Measurements from ENCODE around the gene PTPRN2.

Gene PTPRN2

GRCh38 chr7:158322616-158323530 is 264.8 kb downstream of the PTPRN2 start:
- H3K4me3 ChIP-seq (ENCODE audit: low read depth, low read length) = no peak overlapping the region
- TF ChIP-seq CTCF (IDR thresholded peaks at IDR 0.05; ENCODE audit: low read depth, low read length) (no peak), MYC (IDR thresholded peaks at IDR 0.05; ENCODE audit: low read depth, low read length) (no peak), POLR2A (IDR thresholded peaks at IDR 0.05; ENCODE audit: extremely low read depth, insufficient read length) (no peak), MAX (IDR thresholded peaks at IDR 0.05; ENCODE audit: low read depth, low read length) (no peak)
- DNase-seq (ENCODE audit: low read depth) = no peak

- no peak for TF ChIP-seq MYC (IDR thresholded peaks at IDR 0.05; ENCODE audit: low read depth, low read length)
- TF ChIP-seq CTCF (IDR thresholded peaks at IDR 0.05; ENCODE audit: low read depth, low read length) = no peak
- no peak for TF ChIP-seq MAX (IDR thresholded peaks at IDR 0.05; ENCODE audit: low read depth, low read length)
- TF ChIP-seq POLR2A (IDR thresholded peaks at IDR 0.05; ENCODE audit: extremely low read depth, insufficient read length) = no peak
- no peak overlapping the region for H3K4me3 ChIP-seq (ENCODE audit: low read depth, low read length)
- no peak for DNase-seq (ENCODE audit: low read depth)
Measured at GRCh38 chr7:158321936-158322615, 265.5 kb downstream of the PTPRN2 start.

GRCh38 chr7:158321056-158321700 is 266.4 kb downstream of the PTPRN2 start:
- TF ChIP-seq MAX (IDR thresholded peaks at IDR 0.05; ENCODE audit: low read depth, low read length) (no peak), POLR2A (IDR thresholded peaks at IDR 0.05; ENCODE audit: extremely low read depth, insufficient read length) (no peak), MYC (IDR thresholded peaks at IDR 0.05; ENCODE audit: low read depth, low read length) (no peak), CTCF (IDR thresholded peaks at IDR 0.05; ENCODE audit: low read depth, low read length) (no peak)
- no peak for DNase-seq (ENCODE audit: low read depth)
- no peak overlapping the region for H3K4me3 ChIP-seq (ENCODE audit: low read depth, low read length)

GRCh38 chr7:158320328-158320727 is 267.3 kb downstream of the PTPRN2 start:
- no peak for DNase-seq (ENCODE audit: low read depth)
- no peak for TF ChIP-seq POLR2A (IDR thresholded peaks at IDR 0.05; ENCODE audit: extremely low read depth, insufficient read length)
- TF ChIP-seq CTCF (IDR thresholded peaks at IDR 0.05; ENCODE audit: low read depth, low read length) = no peak
- TF ChIP-seq MYC (IDR thresholded peaks at IDR 0.05; ENCODE audit: low read depth, low read length) = no peak
- TF ChIP-seq MAX (IDR thresholded peaks at IDR 0.05; ENCODE audit: low read depth, low read length) = no peak
- H3K4me3 ChIP-seq (ENCODE audit: low read depth, low read length) = no peak overlapping the region

- no peak overlapping the region for H3K4me3 ChIP-seq (ENCODE audit: low read depth, low read length)
- TF ChIP-seq MAX (IDR thresholded peaks at IDR 0.05; ENCODE audit: low read depth, low read length) = no peak
- DNase-seq (ENCODE audit: low read depth) = no peak
Measured at GRCh38 chr7:158318511-158318913, 269.1 kb downstream of the PTPRN2 start.
